Astrocyte of the hippocampus (primary cell): ENCODE data around the gene PRRT2.

Experiments used
- DNase-seq: peaks from one replicate; pipeline ENCODE4 v3.0.0; 2011; ENCODE audit warnings: low read depth, low spot score

PRRT2 gene

GRCh38 chr16:29862383-29862883 lies 50.4 kb downstream of the PRRT2 start:
- peak; percentile 58 for DNase-seq

DNA sequence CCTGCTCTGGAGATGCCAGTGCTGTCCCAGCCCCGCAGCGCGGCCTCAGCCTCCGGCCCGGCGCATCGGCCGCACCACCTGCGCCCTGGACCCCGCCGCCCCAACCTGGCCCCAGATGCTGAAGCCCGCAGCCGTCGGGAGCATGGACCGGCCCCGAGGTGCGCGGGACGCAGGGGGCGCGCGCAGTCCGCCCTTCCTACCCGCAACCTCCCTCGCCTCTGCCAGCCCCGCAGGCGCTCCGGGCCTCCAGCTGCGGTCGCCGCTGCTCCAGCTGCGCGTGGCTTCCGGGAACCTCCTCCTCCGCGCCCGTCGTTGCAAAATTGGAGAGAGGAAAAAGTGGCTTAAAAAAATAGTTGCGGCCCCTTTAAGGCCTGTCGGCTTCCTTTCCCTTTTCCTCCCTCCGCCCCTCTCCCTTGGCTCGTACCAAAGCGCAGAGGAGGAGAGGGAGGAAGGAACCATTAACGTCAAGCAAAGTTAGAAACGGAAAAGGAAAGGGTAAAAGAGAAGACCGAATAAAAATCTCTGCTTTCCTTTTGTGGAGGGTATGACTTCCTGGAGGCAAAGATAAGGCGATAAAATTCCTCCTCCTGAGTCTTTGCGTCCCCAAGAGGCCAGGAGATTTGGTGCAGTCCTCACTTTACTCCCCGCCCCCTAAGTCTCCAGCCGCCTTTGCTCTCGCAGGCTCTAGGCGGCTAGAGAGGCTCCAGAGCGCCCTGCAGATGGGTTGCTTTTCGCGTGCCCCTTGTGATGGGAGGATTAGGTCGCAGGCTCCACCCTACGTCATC lies 51.1 kb downstream of the PRRT2 start, which contains the start of gene CDIPT:
Gene CDIPT (minus strand): TSS at position 343 of the 785 bp plus-strand sequence. CDS start 369 bp downstream, outside the sequence.
- DNase-seq: peak; percentile 98

DNA sequence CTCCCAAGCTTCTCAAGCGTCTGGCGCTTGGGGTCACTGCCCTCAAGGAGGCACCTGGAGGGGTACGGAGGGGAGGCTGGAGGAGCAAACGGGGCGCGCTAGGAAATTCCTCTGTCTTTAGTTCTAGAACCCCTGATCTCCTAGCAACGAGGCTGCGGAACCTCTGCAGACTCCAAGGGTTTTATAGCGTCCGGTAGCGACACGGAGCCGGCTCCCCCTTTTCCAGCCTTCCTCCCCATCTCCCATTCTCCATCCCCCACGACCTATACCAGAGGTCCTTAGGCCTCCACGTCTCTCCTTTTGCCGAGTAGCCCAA lies 51.6 kb downstream of the PRRT2 start:
- DNase-seq: no peak

DNA sequence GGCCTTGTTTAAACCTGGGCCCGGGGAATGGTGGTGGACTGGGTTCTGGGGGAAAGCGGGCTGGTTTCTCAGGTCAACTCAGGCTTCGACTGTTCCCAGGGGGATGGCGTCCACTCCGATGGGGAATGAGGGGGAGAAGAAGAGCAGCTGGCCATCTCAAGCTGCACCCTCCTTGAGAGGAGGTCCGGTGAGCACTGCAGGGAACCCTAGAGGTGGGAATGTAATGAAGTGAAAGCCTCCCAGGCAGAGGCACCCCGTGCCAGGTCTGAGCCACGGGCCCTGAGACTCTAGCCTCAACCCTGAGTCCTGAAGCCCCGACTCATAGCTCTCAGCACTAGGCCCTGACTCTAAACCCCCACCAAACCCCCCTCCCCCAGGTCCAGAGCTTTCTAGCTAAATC lies 52.2 kb downstream of the PRRT2 start:
- no peak for DNase-seq
